ENCODE measurements around the gene CDC5L.
A peak's percentile ranks its signal among the peaks of the same experiment; 100 is the strongest.

DNA sequence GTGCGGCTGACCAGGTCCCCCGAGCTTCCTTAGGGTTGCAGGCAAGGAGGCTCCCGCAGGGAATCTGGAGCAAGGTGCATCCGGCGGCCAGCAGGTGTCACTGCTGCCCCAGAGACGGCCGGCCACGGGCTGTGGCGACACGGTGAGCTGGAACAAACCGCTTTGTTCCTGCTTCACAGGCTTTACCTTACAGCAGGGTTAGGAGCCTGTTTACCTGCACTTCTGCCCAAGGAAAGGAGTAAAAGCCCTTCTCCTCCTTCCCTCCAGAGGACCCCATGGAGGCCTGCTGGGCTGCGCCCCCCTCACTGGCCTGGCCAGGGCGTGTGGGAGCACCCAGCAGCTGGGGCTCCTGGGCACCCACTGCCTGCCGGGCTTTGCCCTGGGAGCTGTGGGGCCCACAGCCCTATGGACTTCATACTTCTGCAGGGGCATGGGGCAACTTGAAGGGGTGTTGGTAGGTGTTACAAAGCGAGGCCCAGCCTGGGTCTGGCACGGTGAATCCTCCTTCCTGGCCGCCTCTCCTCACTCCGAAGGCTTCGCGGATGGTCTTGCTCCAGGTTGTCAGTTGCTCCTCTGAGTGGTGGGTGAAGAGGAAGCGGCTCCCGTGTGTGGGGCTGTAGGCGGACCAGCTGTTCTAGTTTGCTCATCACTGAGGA, 88.4 kb downstream of the CDC5L start:
- TF ChIP-seq EZH2phosphoT487 (IDR thresholded peaks at IDR 0.05; ENCODE audit: borderline replicate concordance, low read depth): no peak
- TF ChIP-seq, protein P1, sequence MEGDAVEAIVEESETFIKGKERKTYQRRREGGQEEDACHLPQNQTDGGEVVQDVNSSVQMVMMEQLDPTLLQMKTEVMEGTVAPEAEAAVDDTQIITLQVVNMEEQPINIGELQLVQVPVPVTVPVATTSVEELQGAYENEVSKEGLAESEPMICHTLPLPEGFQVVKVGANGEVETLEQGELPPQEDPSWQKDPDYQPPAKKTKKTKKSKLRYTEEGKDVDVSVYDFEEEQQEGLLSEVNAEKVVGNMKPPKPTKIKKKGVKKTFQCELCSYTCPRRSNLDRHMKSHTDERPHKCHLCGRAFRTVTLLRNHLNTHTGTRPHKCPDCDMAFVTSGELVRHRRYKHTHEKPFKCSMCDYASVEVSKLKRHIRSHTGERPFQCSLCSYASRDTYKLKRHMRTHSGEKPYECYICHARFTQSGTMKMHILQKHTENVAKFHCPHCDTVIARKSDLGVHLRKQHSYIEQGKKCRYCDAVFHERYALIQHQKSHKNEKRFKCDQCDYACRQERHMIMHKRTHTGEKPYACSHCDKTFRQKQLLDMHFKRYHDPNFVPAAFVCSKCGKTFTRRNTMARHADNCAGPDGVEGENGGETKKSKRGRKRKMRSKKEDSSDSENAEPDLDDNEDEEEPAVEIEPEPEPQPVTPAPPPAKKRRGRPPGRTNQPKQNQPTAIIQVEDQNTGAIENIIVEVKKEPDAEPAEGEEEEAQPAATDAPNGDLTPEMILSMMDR (IDR thresholded peaks at IDR 0.05): peak; percentile 91
- no peak for TF ChIP-seq EP300 (IDR thresholded peaks at IDR 0.05; ENCODE audit: borderline replicate concordance in 1 of 2, low read depth in 1 of 2, low read length in 1 of 2)
- TF ChIP-seq YY1 (IDR thresholded peaks at IDR 0.05; ENCODE audit: low read depth): no peak
- TF ChIP-seq, protein P2, sequence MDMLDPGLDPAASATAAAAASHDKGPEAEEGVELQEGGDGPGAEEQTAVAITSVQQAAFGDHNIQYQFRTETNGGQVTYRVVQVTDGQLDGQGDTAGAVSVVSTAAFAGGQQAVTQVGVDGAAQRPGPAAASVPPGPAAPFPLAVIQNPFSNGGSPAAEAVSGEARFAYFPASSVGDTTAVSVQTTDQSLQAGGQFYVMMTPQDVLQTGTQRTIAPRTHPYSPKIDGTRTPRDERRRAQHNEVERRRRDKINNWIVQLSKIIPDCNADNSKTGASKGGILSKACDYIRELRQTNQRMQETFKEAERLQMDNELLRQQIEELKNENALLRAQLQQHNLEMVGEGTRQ (IDR thresholded peaks at IDR 0.05; ENCODE audit: borderline replicate concordance, low read depth, low read length): no peak
- TF ChIP-seq MXI1 (IDR thresholded peaks at IDR 0.05; ENCODE audit: low read depth, low read length): no peak

All from SK-N-SH (cell line).